GM13976 (cell line): ENCODE measurements around the gene PANK2.

Experiments used
- DNase-seq: peaks from one replicate; pipeline ENCODE4 v3.0.0; 2012; ENCODE audit warnings: low spot score
- CTCF ChIP-seq: IDR thresholded peaks from 2 replicates; pipeline ENCODE4 v1.5.1; 2012; ENCODE audit warnings: borderline replicate concordance, mild to moderate bottlenecking; ENCODE audit not compliant: insufficient read depth; ENCODE audit errors: extremely low read depth, missing control alignments, control extremely low read depth
- in situ Hi-C: fragments of 300-500 bp; cut with MboI; formaldehyde crosslinking; loops from one replicate; pipeline ENCODE4 v1.12.0; 2022; ENCODE audit warnings: low sequenced_read_pairs, mixed read lengths, inconsistent platforms; ENCODE audit not compliant: unreplicated experiment

The PANK2 gene

GRCh38 chr20:3847429-3847940 is 41.7 kb upstream of the PANK2 start:
- in situ Hi-C loops: no loop called here
- no peak for DNase-seq
- TF ChIP-seq CTCF: no peak

GRCh38 chr20:3848565-3848964 is 40.6 kb upstream of the PANK2 start:
- TF ChIP-seq CTCF: no peak
- DNase-seq: no peak
- in situ Hi-C loops: no loop called here

- in situ Hi-C loops: no loop called here
- TF ChIP-seq CTCF: no peak
- no peak for DNase-seq
Measured at GRCh38 chr20:3854462-3854871, 34.7 kb upstream of the PANK2 start.

- no peak for DNase-seq
- in situ Hi-C loops: no loop called here
- no peak for TF ChIP-seq CTCF
Measured at GRCh38 chr20:3857405-3857804, 31.8 kb upstream of the PANK2 start.

GRCh38 chr20:3858689-3859088 is 30.5 kb upstream of the PANK2 start:
- no peak for TF ChIP-seq CTCF
- in situ Hi-C loops: no loop called here
- no peak for DNase-seq

- TF ChIP-seq CTCF: no peak
- in situ Hi-C loops: no loop called here
Measured at GRCh38 chr20:3861191-3861590, 28.0 kb upstream of the PANK2 start.

GRCh38 chr20:3862333-3862732 is 26.9 kb upstream of the PANK2 start:
- DNase-seq: no peak
- TF ChIP-seq CTCF: no peak
- in situ Hi-C loops: no loop called here

More at GRCh38 chr20:3861191-3861590, 28.0 kb upstream of the PANK2 start:
- no peak for DNase-seq
